GM12878 (cell line): ENCODE data around the gene NPAS1. TPM values are rescaled to one million over a fixed set of nuclear protein-coding genes. Genes with fewer than 3 reads are reported as not detected.

Experiments
- ATAC-seq: fragments of 200-7000 bp; cut with Tn5 transposase; 3 replicates; pipeline ENCODE4 v1.9.1; 2020; ENCODE audit warnings: mild to moderate bottlenecking, moderate library complexity
- BruUV-seq: library from RNA; stranded (reverse); fragments of 400-500 nt; replicated peaks from 2 replicates; lab custom pipeline; 2021; lab: Mats Ljungman, UMichigan
- CTCF ChIA-PET: fragments of 300-600 bp; sonication (Branson Sonifier 250); formaldehyde crosslinking; extraction: SDS; loops from one replicate; lab custom pipeline; 2021; ENCODE audit warnings: inconsistent platforms; lab: Yijun Ruan, JAX
- POLR2A ChIA-PET: fragments of 350-600 bp; formaldehyde crosslinking; extraction: SDS; loops from one replicate; lab custom pipeline; 2021; ENCODE audit warnings: inconsistent platforms; lab: Charles Lee
- RAD21 ChIA-PET: fragments of 300-600 bp; sonication (Branson Sonifier 250); formaldehyde crosslinking; loops from one replicate; lab custom pipeline; 2023; ENCODE audit warnings: antibody characterized with exemption; ENCODE audit not compliant: unreplicated experiment; lab: Charles Lee
- SMC1A ChIA-PET: fragments of 300-600 bp; sonication (Branson Sonifier 250); formaldehyde crosslinking; loops from one replicate; lab custom pipeline; 2023; ENCODE audit not compliant: unreplicated experiment, uncharacterized antibody; lab: Charles Lee
- DNase-seq: peaks from one replicate; pipeline ENCODE4 v3.0.0-alpha.2; 2011; ENCODE audit warnings: low read depth, low spot score
- FAIRE-seq: peaks from 3 replicates; lab custom pipeline; 2011; peaks lifted over from hg19 to GRCh38; lab: Jason Lieb, UNC
- H2AFZ ChIP-seq: 2 replicates; pipeline ENCODE4 v1.6.0; 2011; ENCODE audit warnings: low read depth, low read length, control low read depth; ENCODE audit not compliant: control insufficient read depth
- H3K27ac ChIP-seq: 2 replicates; pipeline ENCODE4 v1.5.1; 2011; ENCODE audit warnings: control low read depth; ENCODE audit not compliant: control insufficient read depth, insufficient read depth
- H3K27me3 ChIP-seq, 2 experiments: replicated peaks in 1 of 2; 2 replicates each; pipeline versions ENCODE4 v1.6.0 to v1.6.1; 2011; ENCODE audit warnings: low read length in 1 of 2; ENCODE audit not compliant: control insufficient read depth in 2 of 2, insufficient read depth in 2 of 2
- H3K36me3 ChIP-seq, 2 experiments: 2 replicates each; pipeline ENCODE4 v1.5.1; 2011; ENCODE audit warnings: low read length in 1 of 2; ENCODE audit not compliant: control insufficient read depth in 2 of 2, insufficient read depth in 2 of 2
- H3K4me1 ChIP-seq: 2 replicates; pipeline ENCODE4 v1.6.1; 2011; ENCODE audit warnings: mild to moderate bottlenecking, low read length, moderate library complexity, mixed read lengths; ENCODE audit not compliant: control insufficient read depth, insufficient read depth
- H3K4me2 ChIP-seq: 2 replicates; pipeline ENCODE4 v1.6.0; 2011; ENCODE audit warnings: control low read depth; ENCODE audit not compliant: control insufficient read depth, insufficient read depth
- H3K4me3 ChIP-seq: fragments of 200-600 bp; sonication (generic); 2 replicates; pipeline ENCODE4 v1.5.1; 2016
- H3K79me2 ChIP-seq: 2 replicates; pipeline ENCODE4 v1.6.0; 2011; ENCODE audit warnings: low read length; ENCODE audit not compliant: control insufficient read depth, insufficient read depth
- H3K9ac ChIP-seq: 2 replicates; pipeline ENCODE4 v1.8.0; 2011; ENCODE audit warnings: low read length, control low read depth, mixed read lengths; ENCODE audit not compliant: control insufficient read depth, insufficient read depth
- H3K9me3 ChIP-seq: replicated peaks from 3 replicates; pipeline ENCODE4 v1.5.1; 2011; ENCODE audit warnings: mild to moderate bottlenecking, low read length; ENCODE audit not compliant: control insufficient read depth, insufficient read depth
- H4K20me1 ChIP-seq: 2 replicates; pipeline ENCODE4 v1.6.0; 2011; ENCODE audit not compliant: control insufficient read depth, insufficient read depth
- JUND ChIP-seq: IDR thresholded peaks from 2 replicates; pipeline ENCODE4 v1.6.1; 2012; ENCODE audit warnings: low read depth, mild to moderate bottlenecking, low read length, improper control_type of control experiment, moderate library complexity
- MYB ChIP-seq: fragments of 150-350 bp; IDR thresholded peaks from 2 replicates; pipeline ENCODE4 v1.6.1; 2014; ENCODE audit warnings: mild to moderate bottlenecking, low read depth, low read length, borderline replicate concordance
- NFXL1 ChIP-seq: fragments of 450-650 bp; IDR thresholded peaks from 2 replicates; pipeline ENCODE4 v1.6.1; 2017; ENCODE audit warnings: antibody characterized with exemption, mild to moderate bottlenecking, borderline replicate concordance
- NR2C2 ChIP-seq: IDR thresholded peaks from 2 replicates; pipeline ENCODE4 v1.6.1; 2011; ENCODE audit warnings: borderline replicate concordance, low read depth; ENCODE audit not compliant: control insufficient read depth, insufficient read length
- PML ChIP-seq: IDR thresholded peaks from 2 replicates; pipeline ENCODE4 v1.6.1; 2012; ENCODE audit warnings: low read length, inconsistent platforms
- ZBED1 ChIP-seq: IDR thresholded peaks from 2 replicates; pipeline ENCODE4 v1.6.1; 2016; ENCODE audit warnings: borderline replicate concordance
- ZNF217 ChIP-seq: fragments of 450-650 bp; IDR thresholded peaks from 2 replicates; pipeline ENCODE4 v1.6.1; 2017; ENCODE audit warnings: antibody characterized with exemption, mild to moderate bottlenecking
- WGBS: methylation state at CpG from one replicate; pipeline ENCODE4 v1.1.6; 2016; ENCODE audit warnings: low lambda C conversion rate; ENCODE audit not compliant: insufficient replicate concordance, insufficient coverage; ENCODE audit errors: missing lambda C conversion rate; 5-methylcytosine and 5-hydroxymethylcytosine counted together
- in situ Hi-C: fragments of 300-500 bp; cut with MboI; formaldehyde crosslinking; loops from 9 replicates; pipeline ENCODE4 v1.14.3; 2018; ENCODE audit warnings: mixed read lengths
- intact Hi-C: fragments of 100-400 bp; cut with micrococcal nuclease; formaldehyde crosslinking; loops from one replicate; pipeline ENCODE4 v1.14.2; 2022; ENCODE audit not compliant: unreplicated experiment
- polyA plus RNA-seq, 11 experiments: library from polyadenylated mRNA; depleted of rRNA in 4 of 11; unstranded in 6 of 11; stranded (reverse) in 5 of 11; fragments of >200 nt; fragmentation: Nextera tagmentation in 4 of 11; fragmentation: Illumina TruSeq in 1 of 11; extraction: Ambion mirVana in 4 of 11; extraction: Trizol in 1 of 11; gene quantifications; 1 replicate in 1 of 11; 2 replicates in 10 of 11; pipeline versions ENCODE4 v1.2.1 to v1.2.3, GENCODE V29; 2011 to 2016; ENCODE audit warnings: inconsistent platforms in 2 of 11, missing spikeins in 2 of 11, low read depth in 1 of 11
- total RNA-seq, 4 experiments: library from RNA; depleted of rRNA in 3 of 4; stranded (reverse); fragments of >200 nt in 3 of 4; fragmentation: Illumina TruSeq in 1 of 4; extraction: Trizol in 1 of 4; gene quantifications; 2 replicates each; pipeline versions ENCODE4 v1.2.1 to v1.2.3, GENCODE V29; 2013 to 2021
- TF ChIP-seq, protein P1 (sequence below): fragments of 450-650 bp; IDR thresholded peaks from 2 replicates; pipeline ENCODE4 v1.6.1; 2018; ENCODE audit warnings: borderline replicate concordance, mild to moderate bottlenecking; ENCODE audit not compliant: partially characterized antibody
- TF ChIP-seq, protein P2 (sequence below): fragments of 450-650 bp; IDR thresholded peaks from 2 replicates; pipeline ENCODE4 v1.6.1; 2017; ENCODE audit warnings: low read depth, mild to moderate bottlenecking, moderate library complexity

The NPAS1 gene
- total and polyA plus RNA-seq, 10 of the 15 experiments (the other 5 are each of a cell fraction or from before 2014, with no cell fraction given) = 0.14 to 0.72 (median 0.28) TPM; not detected in 3

DNA sequence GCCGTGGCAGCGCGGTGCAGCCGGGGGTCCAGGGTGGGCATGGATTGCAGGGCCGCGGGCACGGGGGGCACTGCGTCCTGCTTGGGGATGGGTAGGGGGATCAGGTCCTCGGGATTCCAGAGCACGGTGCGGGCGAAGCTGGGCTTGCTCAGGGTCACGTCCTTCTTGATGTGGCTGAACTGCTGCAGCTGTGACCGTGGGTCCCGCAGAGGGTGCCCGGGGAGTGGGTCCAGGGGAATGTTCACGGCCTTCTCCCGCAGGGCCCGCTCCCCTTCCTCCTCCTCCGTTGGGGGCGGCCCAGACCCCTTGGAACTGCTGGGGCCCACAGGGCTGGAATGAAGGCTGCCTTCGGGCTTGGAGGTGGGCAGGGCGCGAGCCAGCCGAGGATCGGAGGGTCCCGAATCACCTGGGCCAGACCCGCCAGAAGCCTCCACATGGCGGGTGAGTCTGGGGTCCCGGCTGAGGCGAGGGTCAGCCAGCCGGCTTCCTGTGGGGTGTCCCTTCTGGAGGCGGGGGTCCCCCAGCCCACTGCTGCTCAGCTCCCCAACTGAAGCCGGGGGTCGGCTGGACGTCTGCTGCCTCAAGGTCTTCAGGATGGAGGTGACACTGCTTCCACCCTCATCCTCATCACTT lies 47.7 kb downstream of the NPAS1 start:
- TF ChIP-seq NFXL1 (no peak), NR2C2 (no peak), ZBED1 (no peak), ZNF217 (no peak), JUND (no peak), PML (no peak), MYB (no peak)
- TF ChIP-seq, protein P1, sequence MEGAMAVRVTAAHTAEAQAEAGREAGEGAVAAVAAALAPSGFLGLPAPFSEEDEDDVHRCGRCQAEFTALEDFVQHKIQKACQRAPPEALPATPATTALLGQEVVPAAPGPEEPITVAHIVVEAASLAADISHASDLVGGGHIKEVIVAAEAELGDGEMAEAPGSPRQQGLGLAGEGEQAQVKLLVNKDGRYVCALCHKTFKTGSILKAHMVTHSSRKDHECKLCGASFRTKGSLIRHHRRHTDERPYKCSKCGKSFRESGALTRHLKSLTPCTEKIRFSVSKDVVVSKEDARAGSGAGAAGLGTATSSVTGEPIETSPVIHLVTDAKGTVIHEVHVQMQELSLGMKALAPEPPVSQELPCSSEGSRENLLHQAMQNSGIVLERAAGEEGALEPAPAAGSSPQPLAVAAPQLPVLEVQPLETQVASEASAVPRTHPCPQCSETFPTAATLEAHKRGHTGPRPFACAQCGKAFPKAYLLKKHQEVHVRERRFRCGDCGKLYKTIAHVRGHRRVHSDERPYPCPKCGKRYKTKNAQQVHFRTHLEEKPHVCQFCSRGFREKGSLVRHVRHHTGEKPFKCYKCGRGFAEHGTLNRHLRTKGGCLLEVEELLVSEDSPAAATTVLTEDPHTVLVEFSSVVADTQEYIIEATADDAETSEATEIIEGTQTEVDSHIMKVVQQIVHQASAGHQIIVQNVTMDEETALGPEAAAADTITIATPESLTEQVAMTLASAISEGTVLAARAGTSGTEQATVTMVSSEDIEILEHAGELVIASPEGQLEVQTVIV = no peak
- TF ChIP-seq, protein P2, sequence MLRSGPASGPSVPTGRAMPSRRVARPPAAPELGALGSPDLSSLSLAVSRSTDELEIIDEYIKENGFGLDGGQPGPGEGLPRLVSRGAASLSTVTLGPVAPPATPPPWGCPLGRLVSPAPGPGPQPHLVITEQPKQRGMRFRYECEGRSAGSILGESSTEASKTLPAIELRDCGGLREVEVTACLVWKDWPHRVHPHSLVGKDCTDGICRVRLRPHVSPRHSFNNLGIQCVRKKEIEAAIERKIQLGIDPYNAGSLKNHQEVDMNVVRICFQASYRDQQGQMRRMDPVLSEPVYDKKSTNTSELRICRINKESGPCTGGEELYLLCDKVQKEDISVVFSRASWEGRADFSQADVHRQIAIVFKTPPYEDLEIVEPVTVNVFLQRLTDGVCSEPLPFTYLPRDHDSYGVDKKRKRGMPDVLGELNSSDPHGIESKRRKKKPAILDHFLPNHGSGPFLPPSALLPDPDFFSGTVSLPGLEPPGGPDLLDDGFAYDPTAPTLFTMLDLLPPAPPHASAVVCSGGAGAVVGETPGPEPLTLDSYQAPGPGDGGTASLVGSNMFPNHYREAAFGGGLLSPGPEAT = no peak
- TF ChIP-seq, all 136 proteins: peak for 0

More for the DNA sequence above, 47.7 kb downstream of the NPAS1 start:
- DNase-seq = no peak
- in situ Hi-C loops = no loop called here
- Histone ChIP-seq H3K4me2 (no peak overlapping the region), H3K79me2 (no peaks in the 10 kb centered on the region), H3K27me3 (no peaks in the 10 kb centered on the region), H3K9me3 (no peaks in the 10 kb centered on the region), H4K20me1 (peaks cover 4% of the 10 kb centered on the region; the same call in 1 of the 2 replicates), H3K27ac (no peak overlapping the region), H3K4me1 (no peaks in the 10 kb centered on the region), H3K4me3 (no peak overlapping the region), H3K9ac (no peak overlapping the region), H3K36me3 (peaks cover 21 to 64% of the 10 kb centered on the region in 2 experiments), H2AFZ (no peak overlapping the region)
- RAD21 ChIA-PET = no interaction called here
- CTCF ChIA-PET = no interaction called here
- SMC1A ChIA-PET = no interaction called here
- BruUV-seq = no TSS peak
- ATAC-seq = no peak
- POLR2A ChIA-PET = no interaction called here
- intact Hi-C loops = no loop called here
- no peak for FAIRE-seq
- 98% methylated on average over 29 of the region's 36 CpGs for WGBS
